Glutamatergic neuron (in vitro differentiated cells): ENCODE measurements around the gene SMG6. TPM values are rescaled to one million over a fixed set of nuclear protein-coding genes. Genes with fewer than 3 reads are reported as not detected.
"Not testable (repeated sequence)": the region's sequence is repeated elsewhere in the genome, so short reads cannot be mapped to it uniquely, and the experiment has no call there.

Experiments used
- DNase-seq: peaks from one replicate; pipeline ENCODE4 v3.0.0; 2022
- H3K27ac Mint-ChIP-seq: one replicate; pipeline ENCODE4 v1.8.0; 2020; ENCODE audit warnings: mild to moderate bottlenecking, mixed read lengths, inconsistent platforms; ENCODE audit not compliant: unreplicated experiment
- H3K27me3 Mint-ChIP-seq: one replicate; pipeline ENCODE4 v1.8.0; 2020; ENCODE audit warnings: mild to moderate bottlenecking, moderate library complexity, mixed read lengths, inconsistent platforms; ENCODE audit not compliant: unreplicated experiment
- H3K36me3 Mint-ChIP-seq: one replicate; pipeline ENCODE4 v1.8.0; 2020; ENCODE audit warnings: mild to moderate bottlenecking, mixed read lengths, inconsistent platforms; ENCODE audit not compliant: unreplicated experiment
- H3K4me1 Mint-ChIP-seq: one replicate; pipeline ENCODE4 v1.8.0; 2020; ENCODE audit warnings: mild to moderate bottlenecking, low read depth, mixed read lengths, inconsistent platforms; ENCODE audit not compliant: unreplicated experiment
- H3K4me3 Mint-ChIP-seq: one replicate; pipeline ENCODE4 v1.8.0; 2020; ENCODE audit warnings: mild to moderate bottlenecking, mixed read lengths, inconsistent platforms; ENCODE audit not compliant: unreplicated experiment
- H3K9me3 Mint-ChIP-seq: one replicate; pipeline ENCODE4 v1.8.0; 2020; ENCODE audit warnings: mild to moderate bottlenecking, moderate library complexity, mixed read lengths, inconsistent platforms; ENCODE audit not compliant: unreplicated experiment
- CTCF ChIP-seq: fragments of 200-600 bp; sonication (generic); IDR thresholded peaks from one replicate; pipeline ENCODE4 v1.5.0; 2021; ENCODE audit not compliant: partially characterized antibody, unreplicated experiment
- total RNA-seq: library from RNA; stranded (reverse); fragmentation: NEBNext Ultra II Directional; extraction: Animal tissue kit (Norgen Biotek cat#: 25700); gene quantifications from one replicate; pipeline ENCODE4 v1.2.1, GENCODE V29; 2021; ENCODE audit not compliant: unreplicated experiment

Gene SMG6
- total RNA-seq, 1 donor from 2014 or later, result 42.7 TPM

GRCh38 chr17:2262135-2262587 lies 41.4 kb downstream of the SMG6 start:
- no peaks in the 10 kb centered on the region for H3K36me3 Mint-ChIP-seq

GRCh38 chr17:2259769-2260536 lies 43.6 kb downstream of the SMG6 start:
- no peak for DNase-seq
- peaks cover under 1% of the 10 kb centered on the region for H3K36me3 Mint-ChIP-seq
- H3K27me3 Mint-ChIP-seq, result no peaks in the 10 kb centered on the region
- H3K9me3 Mint-ChIP-seq, result no peaks in the 10 kb centered on the region
- no peak for TF ChIP-seq CTCF
- no peak overlapping the region for H3K4me3 Mint-ChIP-seq
- no peaks in the 10 kb centered on the region for H3K4me1 Mint-ChIP-seq
- peak overlapping the region; percentile 38 for H3K27ac Mint-ChIP-seq

More at GRCh38 chr17:2262135-2262587, 41.4 kb downstream of the SMG6 start:
- no peaks in the 10 kb centered on the region for H3K27me3 Mint-ChIP-seq
- H3K4me3 Mint-ChIP-seq, result no peak overlapping the region
- no peak for TF ChIP-seq CTCF
- H3K9me3 Mint-ChIP-seq, result no peaks in the 10 kb centered on the region
- no peak overlapping the region for H3K27ac Mint-ChIP-seq
- no peaks in the 10 kb centered on the region for H3K4me1 Mint-ChIP-seq
- DNase-seq, result no peak

GRCh38 chr17:2258830-2259229 lies 44.8 kb downstream of the SMG6 start:
- not testable (repeated sequence) for H3K36me3 Mint-ChIP-seq, H3K27ac Mint-ChIP-seq, H3K4me1 Mint-ChIP-seq, DNase-seq, H3K4me3 Mint-ChIP-seq, H3K27me3 Mint-ChIP-seq, H3K9me3 Mint-ChIP-seq

- Mint-ChIP-seq H3K4me3 (no peak overlapping the region), H3K9me3 (no peaks in the 10 kb centered on the region)
Observed at GRCh38 chr17:2253768-2254406, 49.7 kb downstream of the SMG6 start.

GRCh38 chr17:2253362-2253761 lies 50.2 kb downstream of the SMG6 start:
- no peak for DNase-seq
- Mint-ChIP-seq H3K27ac (no peak overlapping the region), H3K36me3 (peaks cover 11% of the 10 kb centered on the region), H3K9me3 (no peaks in the 10 kb centered on the region), H3K4me1 (peaks cover 2% of the 10 kb centered on the region), H3K27me3 (peaks cover 5% of the 10 kb centered on the region), H3K4me3 (no peak overlapping the region)
- no peak for TF ChIP-seq CTCF

More at GRCh38 chr17:2253768-2254406, 49.7 kb downstream of the SMG6 start:
- Mint-ChIP-seq H3K27me3 (peaks cover 5% of the 10 kb centered on the region), H3K27ac (no peak overlapping the region), H3K4me1 (no peaks in the 10 kb centered on the region), H3K36me3 (peaks cover 11% of the 10 kb centered on the region)
- TF ChIP-seq CTCF, result no peak
- no peak for DNase-seq
